ENCODE results near the gene LRRC8E. TPM values are rescaled to one million over a fixed set of nuclear protein-coding genes. Genes with fewer than 3 reads are reported as not detected.
A peak's percentile ranks its signal among the peaks of the same experiment; 100 is the strongest.

Gene LRRC8E
- total RNA-seq, 1 experiment from 2014 or later, result 15.2 TPM

DNA sequence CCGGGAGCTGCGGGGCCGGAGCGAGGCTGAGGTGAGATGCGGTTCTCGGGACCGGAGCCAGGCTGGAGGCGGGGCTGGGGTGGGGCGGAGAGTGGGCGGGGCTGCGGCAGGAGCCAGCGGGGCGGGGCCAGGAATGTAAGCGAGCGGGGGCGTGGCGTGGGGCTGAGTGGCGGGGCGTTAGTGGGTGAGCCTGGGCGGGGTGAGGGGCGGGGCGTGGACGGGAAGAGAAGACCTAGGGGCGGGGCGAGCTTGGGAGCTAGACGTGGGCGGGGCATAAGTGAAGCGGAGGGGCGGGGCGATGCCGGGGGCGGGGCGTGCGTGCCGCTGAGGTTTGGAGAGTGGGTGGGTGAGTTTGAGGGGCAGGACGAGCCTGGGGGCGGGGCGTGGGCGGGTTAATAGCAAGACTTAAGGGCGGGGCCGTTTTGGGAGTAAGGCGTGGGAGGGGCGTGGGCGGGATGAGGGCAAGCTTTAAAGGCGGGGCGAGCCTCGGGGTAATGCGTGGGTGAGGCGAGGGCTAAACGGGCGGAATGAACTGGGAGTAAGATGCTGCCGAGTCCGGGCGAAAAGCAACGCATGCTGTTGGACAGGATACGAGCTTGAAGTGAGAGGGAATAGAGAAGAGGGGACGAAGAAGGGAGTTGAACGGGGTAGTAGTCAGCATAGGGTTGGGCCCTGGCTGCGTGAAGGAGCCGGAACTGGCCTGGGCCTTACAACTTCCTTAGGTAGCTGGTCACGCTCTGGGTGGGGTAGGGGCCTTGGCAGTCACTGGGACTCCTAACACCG is 32.4 kb downstream of the LRRC8E start:
- DNase-seq (ENCODE audit: low read depth), result peak; percentile 92

DNA sequence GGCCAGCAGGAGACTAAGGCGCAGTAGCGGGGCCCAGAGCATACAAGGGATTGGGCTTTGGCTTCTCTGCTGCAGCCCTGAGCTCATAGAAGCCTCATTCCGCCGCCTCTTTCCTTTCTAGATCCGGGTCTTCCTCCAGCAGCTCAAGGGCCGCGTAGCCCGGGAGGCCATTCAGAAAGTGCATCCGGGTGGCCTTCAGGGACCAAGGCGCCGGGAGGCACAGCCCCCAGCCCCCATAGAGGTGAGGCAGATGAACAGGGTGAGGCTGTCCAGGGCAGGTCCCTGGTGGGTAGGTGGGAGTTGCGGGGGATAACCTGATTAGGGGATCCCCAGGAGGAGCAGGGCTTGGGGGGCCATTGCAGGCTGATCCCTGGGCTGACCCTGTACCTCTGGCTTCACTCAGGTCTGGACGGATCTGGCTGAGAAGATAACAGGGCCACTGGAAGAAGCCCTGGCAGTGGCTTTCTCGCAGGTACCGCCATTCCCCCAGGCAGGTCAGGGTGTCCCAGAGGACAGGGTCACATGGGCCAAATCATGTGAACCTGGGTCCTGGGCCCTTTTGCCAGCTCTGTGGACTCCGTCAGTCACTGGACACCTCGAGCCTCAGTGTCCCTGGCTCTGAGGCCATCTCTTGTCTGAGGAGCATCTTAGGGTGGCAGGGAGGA is 33.1 kb downstream of the LRRC8E start:
- DNase-seq (ENCODE audit: low read depth), result no peak

- DNase-seq (ENCODE audit: low read depth), result no peak
These were observed 33.9 kb downstream of the LRRC8E start for GRCh38 chr19:7921967-7922835.

DNA sequence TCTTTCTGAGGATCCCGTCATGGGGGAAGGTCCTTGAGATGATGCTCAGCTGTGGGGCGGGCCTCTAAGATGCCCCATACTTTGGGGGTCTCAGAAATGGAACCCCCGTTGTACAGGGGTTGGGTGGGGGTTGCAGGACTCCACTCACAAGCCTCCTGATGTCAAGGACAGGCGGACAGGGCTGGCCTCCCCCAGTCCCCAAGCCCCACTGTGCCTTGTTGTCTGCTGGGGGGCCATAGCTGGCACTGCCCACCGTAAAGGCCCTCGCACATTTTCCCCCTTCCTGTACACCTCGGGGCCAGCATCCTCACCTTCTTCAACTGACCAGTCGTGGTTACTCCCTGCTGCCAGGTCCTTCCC is 34.5 kb downstream of the LRRC8E start:
- DNase-seq (ENCODE audit: low read depth), result no peak

- DNase-seq (ENCODE audit: low read depth), result no peak
These were observed 35.2 kb downstream of the LRRC8E start for GRCh38 chr19:7923295-7924191.

DNA sequence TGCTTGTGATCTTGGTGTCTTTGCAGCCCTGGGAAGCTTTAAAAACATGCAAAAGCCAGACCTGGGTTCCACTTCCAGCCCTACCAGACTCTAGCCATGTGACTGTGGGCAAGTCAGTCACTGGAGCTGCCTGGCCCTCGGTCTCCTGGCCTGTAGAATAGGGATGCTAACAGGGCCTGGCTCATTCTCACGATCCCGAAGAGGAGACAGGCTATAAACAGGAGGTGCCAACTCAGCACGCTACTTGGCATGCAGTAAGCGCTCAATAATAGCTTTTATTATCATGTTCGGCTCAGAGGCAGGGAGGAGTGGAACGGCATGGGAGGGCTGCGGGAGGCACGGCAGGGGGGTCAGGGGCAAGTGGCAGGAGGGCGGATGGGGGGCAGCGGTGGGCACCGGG is 35.9 kb downstream of the LRRC8E start:
- no peak for DNase-seq (ENCODE audit: low read depth)

- no peak for DNase-seq (ENCODE audit: low read depth)
These were observed 36.4 kb downstream of the LRRC8E start for GRCh38 chr19:7924651-7925170.

DNA sequence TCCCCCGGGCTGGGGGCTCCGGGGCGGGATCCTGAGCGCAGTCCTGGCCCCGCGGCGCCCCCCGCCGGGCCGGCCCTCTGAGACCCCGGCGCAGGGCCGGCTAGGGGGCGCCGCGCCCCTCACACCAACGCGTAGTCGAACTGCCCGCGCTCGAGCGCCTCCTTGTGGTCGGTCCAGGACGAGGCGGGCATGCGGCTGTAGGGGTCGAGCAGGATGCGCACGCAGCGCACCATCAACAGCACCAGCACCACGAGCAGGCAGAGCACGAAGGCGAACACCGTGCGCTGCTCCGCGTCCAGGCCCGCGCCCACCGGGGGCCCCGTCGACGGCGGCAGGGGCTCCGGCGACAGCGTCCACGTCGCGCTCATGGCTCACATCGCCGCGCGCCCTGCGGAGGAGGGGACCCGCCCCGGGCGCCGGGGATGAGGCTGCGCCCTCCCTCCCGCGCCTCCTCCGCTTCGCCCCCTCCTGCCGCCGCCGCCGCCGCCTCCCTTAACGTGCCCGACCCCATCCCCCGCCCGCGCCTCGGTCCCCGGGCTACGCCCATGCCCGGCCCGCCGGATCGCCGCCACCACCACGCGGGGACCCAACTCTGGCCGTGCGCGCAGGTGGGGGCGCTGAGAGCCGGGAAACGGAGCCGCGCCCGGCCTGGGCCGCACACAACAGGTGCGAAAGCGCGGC is 37.0 kb downstream of the LRRC8E start:
- peak; percentile 53 for DNase-seq (ENCODE audit: low read depth)

DNA sequence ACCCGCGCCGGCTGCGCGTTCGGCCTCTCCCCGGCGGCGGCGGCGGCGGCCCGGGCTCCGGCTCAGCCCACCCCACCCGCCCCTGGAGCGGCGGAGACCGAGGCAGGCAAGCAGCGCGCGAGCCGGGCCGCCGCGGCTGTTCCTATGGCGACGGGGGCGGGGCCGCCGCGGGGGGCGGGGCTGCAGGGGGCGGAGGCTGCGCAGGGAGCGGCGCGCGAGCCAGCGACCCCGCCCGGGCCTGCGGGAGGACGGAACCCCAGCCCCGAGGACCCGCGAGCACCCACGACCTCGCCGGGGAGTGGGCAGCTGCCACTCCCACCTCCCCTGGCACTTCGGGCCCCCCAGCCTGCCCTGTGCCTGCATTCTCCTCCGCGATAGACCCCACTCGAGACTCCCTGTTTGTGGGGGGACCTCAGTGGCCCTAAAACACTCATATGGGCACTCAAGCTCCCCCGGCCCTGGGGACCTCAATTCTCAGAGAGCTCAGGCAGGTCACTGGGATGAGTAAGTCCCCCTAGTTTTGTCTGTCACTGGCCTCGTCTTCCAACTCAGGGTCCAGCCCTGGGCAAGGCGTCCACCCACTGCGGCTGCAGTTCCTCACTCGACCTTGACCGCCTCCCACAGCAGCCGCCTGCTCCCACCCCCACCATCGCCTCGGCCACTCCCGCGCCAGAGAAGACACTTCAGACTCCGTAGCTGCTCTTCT is 37.9 kb downstream of the LRRC8E start, which contains the start of gene CTXN1:
CTXN1 (minus strand) TSS at position 115 of the 706 bp plus-strand sequence. CDS start 597 bp downstream, outside the sequence.
- DNase-seq (ENCODE audit: low read depth), result peak; percentile 34

DNA sequence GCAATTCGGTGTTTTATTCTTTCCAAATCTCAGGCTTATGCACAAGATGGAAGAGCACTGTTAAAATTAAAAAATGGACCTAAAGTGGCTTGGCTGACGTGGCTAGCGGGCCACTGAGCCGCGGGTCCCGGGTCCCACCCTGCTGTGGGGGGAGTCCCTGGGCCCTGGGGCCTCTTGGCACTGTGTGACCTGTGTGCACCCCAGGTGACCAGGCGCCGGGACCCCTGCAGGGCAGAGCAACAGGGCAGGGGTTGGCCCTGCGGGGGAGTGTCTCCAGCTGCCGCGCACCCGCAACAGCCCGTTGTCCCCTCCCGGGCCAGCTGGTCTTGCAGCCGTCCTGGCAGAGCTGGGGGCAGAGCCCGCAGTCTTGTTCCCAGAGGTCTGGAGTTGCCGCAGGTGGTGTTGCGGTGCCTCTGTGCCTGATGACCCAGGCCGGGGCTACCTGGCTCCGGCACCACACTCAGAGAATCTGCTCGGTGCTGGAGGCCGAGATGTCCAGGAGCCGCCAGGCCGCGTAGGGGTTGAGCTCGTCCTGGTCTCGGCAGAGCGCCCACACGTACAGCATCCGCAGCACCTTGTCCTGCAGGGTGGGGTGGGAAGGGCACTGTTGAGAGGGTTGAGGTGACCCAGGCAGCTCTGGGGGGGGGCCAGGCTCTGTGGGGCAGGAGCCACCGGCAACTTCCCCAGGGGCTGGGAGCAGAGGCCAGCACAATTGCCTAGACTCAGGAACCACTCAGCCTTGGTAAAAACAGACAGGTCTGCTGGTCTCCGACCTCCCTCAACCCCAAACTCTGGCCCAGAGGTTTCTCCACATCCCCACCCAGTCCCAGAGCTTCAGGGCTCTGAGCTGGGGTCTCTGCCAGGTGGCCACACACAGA is 38.7 kb downstream of the LRRC8E start:
- DNase-seq (ENCODE audit: low read depth), result no peak

DNA sequence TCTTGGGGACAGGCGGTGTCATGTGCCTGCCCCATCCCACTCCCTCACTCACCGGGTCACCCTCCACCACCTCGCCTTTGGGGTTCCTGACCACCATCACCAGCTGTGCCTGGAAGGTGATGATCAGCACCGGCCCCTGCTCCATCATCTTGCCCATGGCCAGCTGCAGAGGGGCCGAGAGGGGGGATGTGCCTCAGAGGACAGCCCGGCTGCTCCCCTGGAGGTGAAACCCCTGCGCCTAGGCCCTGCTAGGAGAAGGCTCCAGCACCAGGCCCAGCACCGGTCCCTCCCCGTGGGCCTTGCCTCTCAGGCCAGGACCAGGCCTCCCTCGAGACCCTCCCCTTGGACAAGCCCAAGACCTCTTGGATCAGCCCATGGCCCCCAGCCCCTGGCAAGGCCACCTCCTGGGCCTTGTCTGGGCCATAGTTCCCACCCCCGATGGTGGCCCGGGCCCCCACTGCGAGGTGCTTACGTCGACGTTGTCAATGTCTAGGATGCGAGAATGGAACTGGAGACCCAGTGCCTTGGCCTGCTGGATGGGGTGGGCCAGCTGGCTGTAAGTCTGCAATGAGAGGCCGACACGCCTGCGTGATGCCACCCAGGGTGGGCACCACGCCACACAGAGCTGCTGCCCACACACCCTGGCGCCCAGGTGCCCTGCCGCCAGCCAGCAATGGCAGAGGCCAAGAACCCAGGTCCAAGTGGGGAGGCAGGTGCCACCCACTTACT is 39.5 kb downstream of the LRRC8E start:
- no peak for DNase-seq (ENCODE audit: low read depth)

- DNase-seq (ENCODE audit: low read depth), result no peak
These were observed 40.0 kb downstream of the LRRC8E start for GRCh38 chr19:7928334-7928706.

DNA sequence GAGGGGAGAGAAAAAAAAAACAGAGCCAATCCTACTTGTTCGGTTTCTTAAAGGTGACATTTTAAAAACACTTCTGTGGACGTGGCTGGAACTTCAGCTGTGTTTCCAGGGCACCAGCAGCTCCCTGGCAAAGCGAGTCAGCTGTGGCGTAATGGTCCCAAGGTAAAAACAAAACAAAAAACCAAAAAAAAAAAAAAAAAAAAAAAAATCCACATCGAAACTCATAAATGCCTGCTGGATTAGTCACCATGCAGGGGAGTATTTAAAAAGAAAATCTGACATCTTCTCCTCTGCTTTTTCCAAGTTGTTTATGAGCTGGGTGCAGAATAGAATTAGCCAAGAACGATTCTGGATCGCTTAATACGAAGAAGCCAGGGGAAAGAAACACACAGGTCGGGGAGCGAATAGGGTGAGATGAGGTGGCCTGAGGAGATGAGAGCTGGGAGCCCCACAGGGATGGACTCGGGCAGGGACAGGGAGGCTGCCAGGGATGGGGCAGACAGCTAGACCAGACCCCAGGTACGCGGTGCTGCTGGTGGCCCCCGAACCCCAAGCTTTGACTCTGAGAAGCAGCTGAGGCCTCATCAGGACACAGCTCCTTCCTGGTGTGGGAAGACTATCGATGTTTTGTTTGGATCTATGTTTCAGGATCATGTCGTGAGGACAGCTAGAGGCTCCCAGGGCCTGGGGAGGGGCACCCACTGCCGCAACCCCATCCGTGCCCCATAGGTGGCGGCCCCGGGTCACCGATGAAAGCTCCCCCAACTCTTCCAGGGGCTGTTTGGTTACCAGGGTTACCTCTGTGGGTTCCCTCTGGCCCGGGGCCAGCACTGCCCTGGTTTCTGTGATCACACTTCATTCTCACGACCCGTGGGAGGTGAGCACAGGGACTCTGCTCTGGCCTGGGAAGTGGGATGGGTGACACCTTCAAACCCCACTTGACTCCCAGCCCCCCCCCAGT is 40.7 kb downstream of the LRRC8E start:
- DNase-seq (ENCODE audit: low read depth), result peak; percentile 91

DNA sequence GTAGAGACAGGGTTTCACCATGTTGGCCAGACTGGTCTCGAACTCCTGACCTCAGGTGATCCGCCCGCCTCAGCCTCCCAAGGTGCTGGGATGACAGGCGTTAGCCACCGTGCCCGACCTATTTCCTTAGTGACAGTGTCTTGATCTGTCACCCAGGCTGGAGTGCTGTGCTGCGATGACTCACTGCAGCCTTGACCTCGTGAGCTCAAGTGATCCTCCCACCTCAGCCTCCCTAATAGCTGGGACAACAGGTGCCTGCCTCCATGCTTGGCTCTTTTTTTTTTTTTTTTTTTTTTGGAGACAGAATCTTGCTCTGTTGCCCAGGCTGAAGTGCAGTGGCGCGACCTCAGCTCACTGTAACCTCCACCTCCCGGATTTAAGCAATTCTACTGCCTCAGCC is 41.7 kb downstream of the LRRC8E start:
- DNase-seq (ENCODE audit: low read depth), result peak; percentile 62

DNA sequence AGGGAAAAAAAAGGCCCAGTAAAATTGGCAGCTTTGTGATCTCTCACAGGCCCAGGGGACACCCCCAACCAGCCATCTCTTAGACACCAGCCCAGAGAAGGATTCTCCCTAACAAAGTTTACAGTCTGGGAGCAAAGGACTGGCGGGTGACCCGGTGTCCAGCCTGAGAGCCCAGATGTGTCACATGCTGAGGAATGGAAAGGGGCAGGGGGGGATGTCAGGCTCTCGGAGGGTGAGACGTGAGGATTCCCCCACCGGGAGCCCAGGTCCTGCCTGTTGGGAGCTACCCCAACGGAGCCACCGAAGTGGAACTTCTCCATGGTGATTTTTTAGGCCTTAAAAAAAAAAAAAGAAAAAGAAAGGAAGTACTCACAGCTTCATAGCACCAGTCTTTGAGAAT is 42.5 kb downstream of the LRRC8E start:
- DNase-seq (ENCODE audit: low read depth), result no peak

GRCh38 chr19:7931221-7932061 is 43.1 kb downstream of the LRRC8E start:
- DNase-seq (ENCODE audit: low read depth), result no peak
